HEK293T (cell line): ENCODE results near the gene C2CD3.

Source experiments
- FOXM1 ChIP-seq: fragments of 450-650 bp; IDR thresholded peaks from 2 replicates; pipeline ENCODE4 v1.6.1; 2017; ENCODE audit warnings: mild to moderate bottlenecking, borderline replicate concordance
- NFRKB ChIP-seq: fragments of 450-650 bp; IDR thresholded peaks from 2 replicates; pipeline ENCODE4 v1.6.1; 2016; ENCODE audit warnings: mild to moderate bottlenecking, moderate library complexity
- ZNF384 ChIP-seq: fragments of 450-650 bp; IDR thresholded peaks from 2 replicates; pipeline ENCODE4 v1.6.1; 2016

DNA sequence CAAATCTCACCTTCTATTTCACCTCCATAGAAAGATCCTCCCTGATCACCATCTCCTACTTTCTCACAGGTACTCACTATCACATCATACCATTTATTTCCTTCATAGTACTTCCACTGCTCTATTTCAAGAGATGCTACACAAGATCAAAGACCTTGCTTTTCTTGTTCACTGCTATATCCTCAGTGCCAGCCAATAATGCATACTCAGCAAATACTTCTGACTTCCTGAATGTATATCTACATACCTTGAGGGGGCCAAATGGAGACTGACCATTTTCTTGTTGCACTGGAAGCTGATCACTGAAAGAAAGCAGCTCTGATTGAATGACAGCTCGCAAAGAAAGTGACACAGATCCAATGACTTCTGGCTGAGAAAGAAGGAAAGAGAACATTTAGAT, 64.7 kb downstream of the C2CD3 start:
- TF ChIP-seq FOXM1: no peak
- no peak for TF ChIP-seq NFRKB
- no peak for TF ChIP-seq ZNF384
